ENCODE data around the gene GRID1. TPM values are rescaled to one million over a fixed set of nuclear protein-coding genes. Genes with fewer than 3 reads are reported as not detected.

GRID1 gene
- polyA plus RNA-seq, 1 donor (not counting 4 experiments of a cell fraction or from before 2014, with no cell fraction given): 0.01 TPM

DNA sequence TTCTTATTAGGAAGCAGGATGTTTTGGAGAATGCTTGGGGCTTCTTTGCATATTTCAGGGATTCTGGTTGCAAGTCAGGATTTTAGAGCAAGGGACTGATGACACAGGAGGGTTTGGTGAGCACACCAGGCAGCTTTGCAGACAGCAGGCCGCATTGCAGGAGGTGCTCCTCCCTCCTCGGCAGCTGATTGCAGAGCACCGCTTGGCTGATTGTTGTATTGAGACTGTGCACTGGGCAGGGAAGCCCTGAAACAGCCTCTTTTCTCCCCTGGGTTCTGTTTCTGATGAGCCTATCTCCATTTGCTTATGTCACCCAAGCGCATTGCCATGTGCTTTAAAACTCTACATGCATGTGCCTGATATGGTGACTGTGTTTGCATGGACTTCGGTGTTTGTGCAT lies 769.6 kb downstream of the GRID1 start:
- no peak overlapping the region for H2AFZ ChIP-seq (ENCODE audit: control insufficient read depth, low read length)
- no peaks in the 10 kb centered on the region for H3K4me1 ChIP-seq (ENCODE audit: control insufficient read depth, extremely low read depth, insufficient read depth, low read length)
- no peaks in the 10 kb centered on the region for H3K9me1 ChIP-seq (ENCODE audit: control insufficient read depth, extremely low read depth, insufficient read depth, low read length)
- TF ChIP-seq, protein P1, sequence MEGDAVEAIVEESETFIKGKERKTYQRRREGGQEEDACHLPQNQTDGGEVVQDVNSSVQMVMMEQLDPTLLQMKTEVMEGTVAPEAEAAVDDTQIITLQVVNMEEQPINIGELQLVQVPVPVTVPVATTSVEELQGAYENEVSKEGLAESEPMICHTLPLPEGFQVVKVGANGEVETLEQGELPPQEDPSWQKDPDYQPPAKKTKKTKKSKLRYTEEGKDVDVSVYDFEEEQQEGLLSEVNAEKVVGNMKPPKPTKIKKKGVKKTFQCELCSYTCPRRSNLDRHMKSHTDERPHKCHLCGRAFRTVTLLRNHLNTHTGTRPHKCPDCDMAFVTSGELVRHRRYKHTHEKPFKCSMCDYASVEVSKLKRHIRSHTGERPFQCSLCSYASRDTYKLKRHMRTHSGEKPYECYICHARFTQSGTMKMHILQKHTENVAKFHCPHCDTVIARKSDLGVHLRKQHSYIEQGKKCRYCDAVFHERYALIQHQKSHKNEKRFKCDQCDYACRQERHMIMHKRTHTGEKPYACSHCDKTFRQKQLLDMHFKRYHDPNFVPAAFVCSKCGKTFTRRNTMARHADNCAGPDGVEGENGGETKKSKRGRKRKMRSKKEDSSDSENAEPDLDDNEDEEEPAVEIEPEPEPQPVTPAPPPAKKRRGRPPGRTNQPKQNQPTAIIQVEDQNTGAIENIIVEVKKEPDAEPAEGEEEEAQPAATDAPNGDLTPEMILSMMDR (optimal IDR thresholded peaks at IDR 0.05 in 1 of 3, IDR thresholded peaks at IDR 0.05 in 1 of 3, conservative IDR thresholded peaks at IDR 0.05 in 1 of 3; ENCODE audit: extremely low read depth in 1 of 3, insufficient read depth in 2 of 3, low read length in 3 of 3): no peak
- no peak for TF ChIP-seq EZH2 (IDR thresholded peaks at IDR 0.05; ENCODE audit: low read length)
- no peaks in the 10 kb centered on the region for H3K36me3 ChIP-seq (ENCODE audit: control insufficient read depth in 2 of 2, extremely low read depth in 1 of 2, insufficient read depth in 2 of 2, low read length in 2 of 2)
- FAIRE-seq (no peak), DNase-seq (ENCODE audit: low read depth, low spot score) (no peak)
- no peak overlapping the region for H3K4me3 ChIP-seq (ENCODE audit: control insufficient read depth in 2 of 3, extremely low read depth in 1 of 3, insufficient read depth in 2 of 3, low read depth in 1 of 3, low read length in 3 of 3)
- dilution Hi-C loops (cut with MboI; ENCODE audit: extremely low pct_ligation_motif_present, low sequenced_read_pairs): no loop called here
- H3K4me2 ChIP-seq (ENCODE audit: control insufficient read depth, extremely low read depth, insufficient read depth, low read depth, low read length): no peak overlapping the region
- H3K9me3 ChIP-seq (ENCODE audit: control insufficient read depth, low read depth, low read length): no peaks in the 10 kb centered on the region
- no peaks in the 10 kb centered on the region for H3K79me2 ChIP-seq (ENCODE audit: control insufficient read depth, insufficient read depth, low read length)
- H3K27ac ChIP-seq (ENCODE audit: control insufficient read depth, insufficient read depth, low read length): no peak overlapping the region
- no peaks in the 10 kb centered on the region for H3K27me3 ChIP-seq (ENCODE audit: control insufficient read depth, extremely low read depth, insufficient read depth, low read length)
- no peak overlapping the region for H3K9ac ChIP-seq (ENCODE audit: control insufficient read depth, extremely low read depth, insufficient read depth, low read length)
- H4K20me1 ChIP-seq (ENCODE audit: control insufficient read depth, extremely low read depth, insufficient read depth, low read length): no peaks in the 10 kb centered on the region

DNA sequence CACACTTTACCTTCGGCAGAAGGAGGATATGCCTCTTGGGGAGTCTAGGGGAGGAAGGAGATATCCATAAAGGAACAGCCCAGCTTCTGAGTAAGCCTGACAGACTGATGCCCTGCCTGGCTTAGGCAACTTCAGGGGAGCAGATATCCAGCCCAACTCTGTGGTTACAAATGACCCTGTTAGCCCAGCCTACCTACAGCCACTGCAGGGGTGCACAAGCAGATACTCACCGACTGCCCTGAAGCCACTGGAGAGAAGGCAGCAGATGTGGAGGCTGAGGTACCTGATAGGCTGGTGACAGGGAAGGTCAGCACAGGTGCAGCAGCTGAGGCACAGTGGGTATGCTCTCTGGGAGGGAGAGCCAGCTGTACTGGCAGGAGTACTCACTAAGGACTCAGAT lies 770.2 kb downstream of the GRID1 start:
- Histone ChIP-seq H3K27me3 (ENCODE audit: control insufficient read depth, extremely low read depth, insufficient read depth, low read length) (no peaks in the 10 kb centered on the region), H3K4me2 (ENCODE audit: control insufficient read depth, extremely low read depth, insufficient read depth, low read depth, low read length) (no peak overlapping the region), H3K36me3 (ENCODE audit: control insufficient read depth in 2 of 2, extremely low read depth in 1 of 2, insufficient read depth in 2 of 2, low read length in 2 of 2) (no peaks in the 10 kb centered on the region), H3K9me1 (ENCODE audit: control insufficient read depth, extremely low read depth, insufficient read depth, low read length) (no peaks in the 10 kb centered on the region), H3K9ac (ENCODE audit: control insufficient read depth, extremely low read depth, insufficient read depth, low read length) (no peak overlapping the region), H3K9me3 (ENCODE audit: control insufficient read depth, low read depth, low read length) (no peaks in the 10 kb centered on the region), H3K79me2 (ENCODE audit: control insufficient read depth, insufficient read depth, low read length) (no peaks in the 10 kb centered on the region), H3K27ac (ENCODE audit: control insufficient read depth, insufficient read depth, low read length) (no peak overlapping the region), H3K4me3 (ENCODE audit: control insufficient read depth in 2 of 3, extremely low read depth in 1 of 3, insufficient read depth in 2 of 3, low read depth in 1 of 3, low read length in 3 of 3) (no peak overlapping the region), H3K4me1 (ENCODE audit: control insufficient read depth, extremely low read depth, insufficient read depth, low read length) (no peaks in the 10 kb centered on the region), H4K20me1 (ENCODE audit: control insufficient read depth, extremely low read depth, insufficient read depth, low read length) (no peaks in the 10 kb centered on the region), H2AFZ (ENCODE audit: control insufficient read depth, low read length) (no peak overlapping the region)
- dilution Hi-C loops (cut with MboI; ENCODE audit: extremely low pct_ligation_motif_present, low sequenced_read_pairs): no loop called here
- no peak for FAIRE-seq
- no peak for DNase-seq (ENCODE audit: low read depth, low spot score)
- no peak for TF ChIP-seq EZH2 (IDR thresholded peaks at IDR 0.05; ENCODE audit: low read length)
- TF ChIP-seq, protein P1 (optimal IDR thresholded peaks at IDR 0.05 in 1 of 3, IDR thresholded peaks at IDR 0.05 in 1 of 3, conservative IDR thresholded peaks at IDR 0.05 in 1 of 3; ENCODE audit: extremely low read depth in 1 of 3, insufficient read depth in 2 of 3, low read length in 3 of 3): no peak
